Body of pancreas (tissue), 4 donors: Measurements from ENCODE around the gene COMMD10.

Experiments used
- CTCF ChIP-seq, 7 experiments: fragments of 450-650 bp in 4 of 7; fragments of 200-600 bp in 3 of 7; sonication (generic) in 3 of 7; IDR thresholded peaks; one replicate each; pipeline ENCODE4 v1.5.1; 2016 to 2019; ENCODE audit warnings: antibody characterized with exemption in 7 of 7
- POLR2A ChIP-seq, 3 donors: fragments of 450-650 bp; IDR thresholded peaks; one replicate each; pipeline ENCODE4 v1.6.1; 2016; ENCODE audit warnings: antibody characterized with exemption in 3 of 3, mild to moderate bottlenecking in 2 of 3

DNA sequence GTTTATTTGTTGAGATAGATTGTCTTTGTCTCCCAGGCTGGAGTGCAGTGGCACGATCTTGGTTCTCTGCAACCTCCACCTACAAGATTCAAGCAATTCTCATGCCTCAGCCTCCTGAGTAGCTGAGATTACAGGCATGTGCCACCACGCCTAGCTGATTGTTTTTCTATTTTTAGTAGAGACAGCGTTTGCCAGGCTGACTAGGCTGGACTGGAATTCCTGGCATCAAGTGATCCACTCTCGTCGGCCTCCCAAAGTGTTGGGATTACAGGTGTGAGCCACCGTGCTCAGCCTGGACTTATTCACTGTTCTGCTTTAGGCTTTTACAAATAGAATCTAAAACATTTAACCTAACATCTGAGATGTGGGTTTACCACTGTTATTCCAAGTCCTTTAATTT lies 91.3 kb downstream of the COMMD10 start:
- TF ChIP-seq CTCF (IDR thresholded peaks at IDR 0.05) (no peak), POLR2A (IDR thresholded peaks at IDR 0.05) (no peak)
